ENCODE measurements around the gene CAMK2B. TPM values are rescaled to one million over a fixed set of nuclear protein-coding genes. Genes with fewer than 3 reads are reported as not detected.
"Not testable (repeated sequence)": the region's sequence is repeated elsewhere in the genome, so short reads cannot be mapped to it uniquely, and the experiment has no call there.

Gene CAMK2B
- total and polyA plus RNA-seq, 8 donors = 0.17 to 1.1 (median 0.53) TPM

GRCh38 chr7:44201813-44202212 is 123.6 kb downstream of the CAMK2B start:
- Histone ChIP-seq H3K9me3 (no peaks in the 10 kb centered on the region), H3K4me3 (peak overlapping the region; percentile 71 to 79), H3K27ac (no peak overlapping the region), H3K27me3 (peaks cover 0 to 7% of the 10 kb centered on the region in 2 donors), H3K36me3 (peaks cover 0 to 33% of the 10 kb centered on the region in 2 donors), H3K4me1 (peaks cover 9 to 16% of the 10 kb centered on the region in 2 donors)
- TF ChIP-seq CTCF (IDR thresholded peaks at IDR 0.05) = no peak
- no peak for ATAC-seq
- DNase-seq = no peak
- intact Hi-C loops (cut with DNase I) = no loop called here

DNA sequence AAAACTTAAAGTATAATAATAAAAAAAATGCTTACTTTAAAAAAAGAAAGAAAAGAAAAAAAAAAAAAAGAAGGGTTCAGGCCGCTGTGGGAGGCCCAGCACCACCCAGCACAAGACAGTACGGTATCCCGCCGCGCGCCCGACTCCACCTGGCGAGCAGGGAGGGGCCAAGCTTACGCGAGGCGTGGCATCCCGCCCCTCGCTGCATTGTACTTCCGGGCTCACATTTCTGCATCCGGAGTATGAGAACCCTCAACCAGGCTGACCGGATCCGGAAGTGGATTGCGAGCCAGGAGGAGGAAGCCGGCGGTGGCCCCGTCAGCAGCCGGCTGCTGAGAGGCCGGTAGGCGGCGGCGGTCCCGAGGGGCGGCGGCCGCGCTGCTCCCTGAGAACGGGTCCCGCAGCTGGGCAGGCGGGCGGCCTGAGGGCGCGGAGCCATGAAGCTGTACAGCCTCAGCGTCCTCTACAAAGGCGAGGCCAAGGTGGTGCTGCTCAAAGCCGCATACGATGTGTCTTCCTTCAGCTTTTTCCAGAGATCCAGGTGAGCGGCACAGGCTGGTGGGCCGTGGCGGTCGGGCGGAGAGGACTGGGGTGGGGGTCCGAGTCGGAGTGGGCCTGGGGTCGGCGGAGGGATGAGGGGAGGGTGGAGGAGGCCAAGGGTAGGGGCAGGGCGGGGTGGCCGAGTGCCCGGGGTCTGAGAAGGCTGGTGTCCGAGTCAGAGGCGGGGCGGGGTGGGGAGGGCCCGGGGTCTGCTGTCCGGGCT is 124.5 kb downstream of the CAMK2B start, which contains the start of gene YKT6:
Gene YKT6 (plus strand): TSS at position 280 of the 763 bp plus-strand sequence. CDS start 158 bp downstream, at position 438.
- H3K4me3 ChIP-seq = peak within 1 kb of the TSS; percentile 71 to 79
- ATAC-seq = peak; percentile 99

GRCh38 chr7:44200163-44200562 is 125.2 kb downstream of the CAMK2B start:
- DNase-seq; H3K27me3 ChIP-seq; ATAC-seq; H3K4me3 ChIP-seq; intact Hi-C loops (cut with DNase I); H3K27ac ChIP-seq; H3K9me3 ChIP-seq: not testable (repeated sequence)
- peaks cover 9 to 16% of the 10 kb centered on the region in 2 donors for H3K4me1 ChIP-seq
- peaks cover 0 to 16% of the 10 kb centered on the region in 2 donors for H3K36me3 ChIP-seq

More for the DNA sequence above, 124.5 kb downstream of the CAMK2B start, which contains the start of gene YKT6:
- intact Hi-C loops (cut with DNase I) = no loop called here
- H3K4me1 ChIP-seq = peaks cover 9 to 16% of the 10 kb centered on the region in 2 donors
- H3K27ac ChIP-seq = peak within 1 kb of the TSS in 1 of 2 donors; percentile 77
- peak; percentile 90 to 97 (median 96) for DNase-seq
- peak; percentile 33 to 78 for TF ChIP-seq CTCF (IDR thresholded peaks at IDR 0.05)
- peaks cover 0 to 23% of the 10 kb centered on the region in 2 donors for H3K36me3 ChIP-seq
- H3K27me3 ChIP-seq = peaks cover 0 to 7% of the 10 kb centered on the region in 2 donors
- no peaks in the 10 kb centered on the region for H3K9me3 ChIP-seq

DNA sequence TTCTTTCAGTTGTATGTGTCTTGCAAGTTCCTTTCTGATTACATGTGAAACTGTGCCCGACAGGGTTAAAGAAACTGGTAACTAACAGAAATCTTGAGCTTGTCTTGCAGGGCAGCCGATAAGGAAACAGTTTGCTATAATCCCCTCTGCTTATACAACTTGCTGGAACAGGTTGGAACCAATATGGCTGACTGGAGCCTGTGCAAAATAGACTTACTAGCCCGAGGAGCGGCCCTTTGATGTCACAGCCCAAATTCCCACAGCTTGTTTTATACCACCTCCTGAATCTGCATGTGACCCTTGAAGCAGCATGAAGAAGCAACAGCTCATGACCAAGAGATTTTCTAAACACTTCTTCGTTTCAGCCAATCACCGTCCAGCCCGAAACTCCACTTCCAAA is 127.9 kb downstream of the CAMK2B start:
- no peak for TF ChIP-seq CTCF (IDR thresholded peaks at IDR 0.05)
- H3K27ac ChIP-seq = no peak overlapping the region
- peaks cover 8 to 11% of the 10 kb centered on the region in 2 donors for H3K4me1 ChIP-seq
- ATAC-seq (no peak), DNase-seq (no peak)
- no peaks in the 10 kb centered on the region for H3K36me3 ChIP-seq
- H3K9me3 ChIP-seq = no peaks in the 10 kb centered on the region
- intact Hi-C loops (cut with DNase I) = no loop called here
- no peak overlapping the region for H3K4me3 ChIP-seq
- H3K27me3 ChIP-seq = peaks cover 0 to 14% of the 10 kb centered on the region in 2 donors

DNA sequence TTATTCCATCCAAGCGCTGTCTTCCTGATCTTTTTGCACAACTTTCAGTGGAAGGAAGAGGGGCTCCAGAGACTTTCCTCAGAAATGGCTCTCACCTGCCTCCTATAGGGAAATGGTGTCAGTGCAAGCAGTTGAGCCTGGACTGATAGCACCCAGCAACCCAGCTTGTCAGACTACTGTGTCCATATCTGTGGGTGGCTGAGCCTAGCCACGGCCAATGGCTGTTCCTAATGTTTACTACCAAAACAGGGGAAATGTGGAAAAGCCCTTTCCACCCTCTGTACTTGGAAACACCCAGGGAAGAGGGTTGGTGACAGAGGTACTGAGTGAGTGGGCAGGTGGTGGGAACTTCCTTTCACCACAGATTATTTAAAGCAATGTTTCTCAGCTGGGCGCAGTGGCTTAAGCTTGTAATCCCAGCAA is 128.9 kb downstream of the CAMK2B start:
- Histone ChIP-seq H3K4me3 (no peak overlapping the region), H3K27ac (no peak overlapping the region), H3K27me3 (peaks cover 0 to 22% of the 10 kb centered on the region in 2 donors), H3K36me3 (no peaks in the 10 kb centered on the region), H3K4me1 (peaks cover 0 to under 1% of the 10 kb centered on the region in 2 donors), H3K9me3 (no peaks in the 10 kb centered on the region)
- ATAC-seq (peak; percentile 55), DNase-seq (peak in 1 of 4 donors; percentile 57)
- peak; percentile 47 to 51 for TF ChIP-seq CTCF (IDR thresholded peaks at IDR 0.05)
- intact Hi-C loops (cut with DNase I) = no loop called here

All from left lung (tissue), 10 donors.